Stimulated activated CD8-positive, alpha-beta memory T cell treated with anti-CD3 and anti-CD28 coated beads, Interleukin-12 subunit alpha, Interleukin-12 subunit beta, amount 100 ng/mL, for 1 hour (primary cell): Measurements from ENCODE around the gene CARD16.
A peak's percentile ranks its signal among the peaks of the same experiment; 100 is the strongest.
"Not testable (repeated sequence)": the region's sequence is repeated elsewhere in the genome, so short reads cannot be mapped to it uniquely, and the experiment has no call there.

Experiments
- DNase-seq: peaks from one replicate; pipeline ENCODE4 v3.0.0-alpha.2; 2020; ENCODE audit warnings: low read depth

Gene CARD16

DNA sequence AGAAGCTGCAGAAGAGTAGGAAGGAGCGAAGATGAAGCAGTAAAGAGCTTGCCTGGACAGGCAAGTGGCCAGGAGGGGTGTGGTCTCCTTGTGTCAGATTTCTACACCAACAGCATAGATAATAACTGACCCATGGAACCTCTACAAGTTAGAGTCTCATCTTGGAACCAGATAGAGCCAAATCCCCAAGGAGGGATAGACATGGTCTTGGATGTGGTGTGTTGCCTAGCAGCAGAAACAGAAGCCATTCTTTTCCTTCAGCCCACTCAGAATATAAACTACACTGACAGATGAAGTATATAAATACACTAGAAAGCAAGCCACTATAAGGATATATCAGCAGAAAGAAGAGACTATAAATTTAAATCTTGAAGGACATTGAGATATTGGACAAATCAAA, 4.3 kb upstream of the CARD16 start:
- no peak for DNase-seq

DNA sequence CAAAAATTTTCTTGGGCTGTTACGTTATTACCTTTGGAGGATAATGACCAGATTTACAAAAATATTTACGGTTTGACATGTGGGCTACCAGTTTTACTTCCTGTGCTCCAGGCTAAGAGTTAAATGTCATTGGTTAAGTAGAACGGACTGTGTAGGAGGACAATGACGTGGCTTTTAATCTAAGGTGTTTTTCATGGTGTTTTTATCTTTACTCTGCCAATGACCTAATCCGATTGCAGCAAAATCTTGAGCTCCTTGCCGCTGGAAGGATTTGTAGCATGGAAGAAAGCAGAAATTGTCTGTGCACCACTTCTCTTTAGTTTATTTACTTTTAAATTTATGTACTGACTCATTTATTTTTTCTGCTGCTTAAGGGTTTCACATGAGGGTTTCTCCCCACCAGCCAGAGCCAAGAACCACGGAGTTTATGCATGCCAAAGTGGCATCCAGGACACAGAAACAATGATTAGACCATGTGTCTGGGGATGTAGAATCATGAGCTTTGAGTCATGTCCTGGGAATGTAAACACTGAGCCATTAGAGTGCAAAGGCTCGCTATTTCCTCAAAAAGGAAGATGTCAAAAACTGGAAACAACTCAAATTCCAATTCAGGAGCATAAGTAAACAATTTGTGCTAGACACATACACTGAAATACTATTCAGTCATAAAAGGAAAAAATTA, 1.9 kb upstream of the CARD16 start:
- DNase-seq, result no peak

GRCh38 chr11:105045676-105046296, 651 bp upstream of the CARD16 start:
- DNase-seq, result no peak

GRCh38 chr11:105042178-105042577, 3.0 kb downstream of the CARD16 start:
- no peak for DNase-seq

DNA sequence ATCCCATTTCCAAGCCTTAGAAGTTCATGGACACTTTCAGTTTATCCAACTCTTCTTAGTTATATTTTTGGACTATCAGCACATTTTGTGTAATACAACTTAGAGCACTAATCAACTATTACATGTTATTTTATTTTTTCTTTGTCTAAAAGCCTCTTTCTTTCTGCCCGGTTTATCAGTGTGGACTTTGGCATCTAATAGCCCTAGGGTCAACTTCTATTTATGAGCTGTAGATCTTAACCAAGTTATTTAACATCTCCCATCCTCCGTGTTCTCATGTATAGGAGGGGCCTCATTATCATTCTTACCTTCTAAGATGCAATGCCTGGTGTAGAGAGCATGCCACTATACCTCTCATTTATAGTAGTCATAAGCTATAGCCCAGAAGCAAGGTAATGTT, 4.4 kb downstream of the CARD16 start:
- DNase-seq, result no peak

GRCh38 chr11:105034813-105035620, 10.1 kb downstream of the CARD16 start, which contains the start of gene CASP1:
TSS of gene CASP1 (minus strand) at chr11:105035144. CDS start at chr11:105035113, 31 bp downstream.
- peak; percentile 13 for DNase-seq

GRCh38 chr11:105034388-105034787, 10.7 kb downstream of the CARD16 start:
- not testable (repeated sequence) for DNase-seq

- no peak for DNase-seq
Measured at GRCh38 chr11:105033781-105034180, 11.4 kb downstream of the CARD16 start.

GRCh38 chr11:105033343-105033742, 11.8 kb downstream of the CARD16 start:
- no peak for DNase-seq

DNA sequence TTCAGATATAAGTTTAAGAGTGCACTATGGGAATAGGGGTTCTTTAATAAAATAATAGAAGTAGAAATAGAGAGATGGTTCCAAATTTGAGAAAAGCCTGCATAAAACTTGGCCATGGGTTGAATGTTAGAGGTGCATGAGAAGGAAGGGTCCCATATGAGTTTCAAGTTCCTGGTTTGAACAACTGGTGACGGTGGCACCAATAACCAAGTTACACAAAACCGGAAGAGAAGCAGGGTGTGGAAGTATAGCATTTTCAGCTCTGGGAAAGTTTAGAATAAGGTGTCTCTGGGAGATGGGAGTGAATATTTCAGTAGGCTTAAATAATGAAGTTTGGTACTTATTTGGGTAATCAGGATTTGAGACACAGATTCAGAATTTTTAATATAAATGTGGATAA, 12.6 kb downstream of the CARD16 start:
- DNase-seq, result no peak

DNA sequence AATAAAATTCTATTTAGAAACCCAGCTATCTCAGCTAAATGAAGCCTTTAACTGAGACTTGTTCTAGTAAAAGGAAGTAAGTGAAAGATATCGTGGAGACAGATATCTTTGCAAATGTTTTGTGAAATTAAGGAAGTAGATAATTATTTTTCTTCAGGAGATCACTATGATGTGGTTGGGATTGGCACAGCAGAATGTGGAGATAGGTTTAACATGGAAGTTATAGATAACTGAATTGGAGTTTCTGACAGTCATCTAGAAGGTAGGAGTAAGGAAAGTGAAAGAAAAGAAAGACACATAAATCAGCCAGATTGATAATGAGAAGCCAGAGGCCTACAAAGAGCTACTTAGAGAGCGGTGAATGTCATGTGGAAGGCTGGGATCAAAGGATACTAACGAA, 17.5 kb downstream of the CARD16 start:
- DNase-seq, result no peak

GRCh38 chr11:105024394-105024793, 20.7 kb downstream of the CARD16 start:
- no peak for DNase-seq

GRCh38 chr11:105023003-105023402, 22.1 kb downstream of the CARD16 start, which contains the start of gene CASP5:
TSS of gene CASP5 (minus strand) at chr11:105023168. CDS start at chr11:105023136, 32 bp downstream.
- DNase-seq, result no peak

DNA sequence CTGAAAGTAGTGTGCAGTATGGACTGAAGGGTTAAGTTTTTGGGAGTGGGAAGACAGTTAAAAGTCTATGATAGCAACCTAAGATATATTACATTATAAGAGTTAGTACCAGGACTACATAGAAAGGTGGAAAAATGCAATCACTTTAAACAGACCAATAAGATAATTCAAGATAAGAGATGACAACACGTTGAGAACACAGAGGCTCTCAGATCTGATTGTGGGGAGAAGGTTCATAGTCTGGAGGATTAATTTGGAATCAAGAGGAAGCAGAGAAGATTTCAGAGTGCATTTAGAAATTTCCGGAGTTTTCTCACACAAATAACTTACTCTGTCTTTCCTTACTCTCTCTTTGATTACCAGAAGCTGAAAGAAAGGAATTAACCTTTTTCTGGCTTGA, 22.6 kb downstream of the CARD16 start:
- DNase-seq, result no peak

GRCh38 chr11:105007463-105007862, 37.7 kb downstream of the CARD16 start:
- DNase-seq, result no peak

DNA sequence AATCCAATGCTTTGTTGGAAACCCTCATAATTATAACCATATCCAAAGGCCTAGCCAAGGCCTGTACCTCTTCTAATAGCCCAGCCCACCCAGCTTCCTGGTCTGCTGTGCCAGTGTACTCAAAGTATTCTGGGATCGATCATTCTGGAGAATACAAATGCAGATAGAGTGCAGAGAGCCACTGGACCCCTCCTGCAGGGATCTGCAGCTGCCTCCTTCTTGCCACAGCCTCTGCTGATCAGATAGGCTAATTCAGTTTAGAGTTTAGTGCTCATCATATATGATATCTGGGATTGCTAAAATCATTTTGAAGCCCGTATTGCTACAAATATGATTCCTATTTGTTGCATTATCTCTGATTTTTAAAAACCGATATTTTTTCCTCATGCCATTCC, 39.7 kb downstream of the CARD16 start:
- no peak for DNase-seq

DNA sequence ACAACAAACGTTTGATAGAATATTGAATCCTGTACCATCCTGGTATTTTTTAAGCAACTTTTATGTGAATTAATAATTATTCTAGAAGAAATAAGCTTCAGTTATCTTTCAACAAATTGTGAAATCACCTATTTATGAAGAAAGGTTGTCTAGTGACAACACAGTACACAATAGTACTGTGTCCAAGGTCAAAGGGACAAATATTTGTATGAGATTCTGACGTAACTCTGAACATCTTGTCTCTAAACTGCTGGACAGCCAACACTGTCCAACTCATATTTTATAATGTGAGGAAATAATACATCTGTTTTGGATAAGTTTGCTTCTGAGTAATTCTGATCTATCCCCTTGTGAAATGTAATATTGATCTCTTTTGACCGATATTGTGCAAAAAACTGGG, 41.1 kb downstream of the CARD16 start:
- no peak for DNase-seq

GRCh38 chr11:105003151-105003550, 42.0 kb downstream of the CARD16 start:
- DNase-seq, result no peak

- peak; percentile 23 for DNase-seq
Measured at GRCh38 chr11:105000797-105001196, 44.3 kb downstream of the CARD16 start.

GRCh38 chr11:105000167-105000566, 45.0 kb downstream of the CARD16 start:
- no peak for DNase-seq

DNA sequence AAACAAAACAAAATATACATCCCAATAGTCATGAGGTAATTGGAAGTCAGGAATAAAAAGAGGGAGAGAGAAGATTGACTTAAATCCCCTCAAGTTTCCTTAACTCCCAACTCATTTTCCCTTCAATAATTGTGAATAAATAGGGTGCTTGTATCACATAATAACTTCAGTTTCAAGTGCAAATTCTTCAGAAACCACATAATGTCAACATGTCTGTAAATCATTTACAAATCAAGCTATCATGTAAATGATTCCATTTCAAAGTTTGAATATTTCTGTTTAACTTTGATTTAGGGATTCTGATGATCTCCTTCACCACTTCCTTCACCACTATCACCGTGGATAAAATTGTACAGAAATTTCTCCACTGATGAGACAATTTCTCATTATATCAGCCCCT, 45.4 kb downstream of the CARD16 start:
- DNase-seq, result no peak

- no peak for DNase-seq
Measured at GRCh38 chr11:104997288-104997687, 47.8 kb downstream of the CARD16 start.

DNA sequence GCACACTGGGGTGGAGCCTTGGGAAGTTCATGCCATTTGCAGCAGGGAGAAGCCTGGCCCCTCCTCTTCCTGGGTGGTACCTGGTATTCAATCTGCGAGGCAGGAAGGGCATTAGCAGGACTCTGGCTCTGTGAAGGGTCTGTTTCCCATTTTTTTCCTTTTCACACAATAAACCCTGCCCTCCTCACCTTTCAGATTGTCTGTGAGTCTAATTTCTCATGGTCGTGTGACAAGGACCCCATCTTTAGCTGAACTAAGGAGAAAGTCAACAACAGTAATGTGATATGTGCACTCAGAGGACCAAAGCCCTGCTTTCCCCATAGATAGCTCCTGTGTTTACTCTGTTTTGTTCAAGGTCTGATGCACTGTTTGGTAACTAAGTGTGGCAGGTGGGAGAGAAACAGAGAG, 50.1 kb downstream of the CARD16 start:
- DNase-seq, result no peak
